ENCODE results near the gene SUN1. TPM values are rescaled to one million over a fixed set of nuclear protein-coding genes. Genes with fewer than 3 reads are reported as not detected.

SUN1 gene
- total RNA-seq, 2 experiments from 2014 or later = 83.4 to 105 TPM

GRCh38 chr7:890868-891267, 58.6 kb downstream of the SUN1 start:
- H3K4me3 ChIP-seq (ENCODE audit: low read depth, low read length, poor library complexity, severe bottlenecking) = no peak overlapping the region

DNA sequence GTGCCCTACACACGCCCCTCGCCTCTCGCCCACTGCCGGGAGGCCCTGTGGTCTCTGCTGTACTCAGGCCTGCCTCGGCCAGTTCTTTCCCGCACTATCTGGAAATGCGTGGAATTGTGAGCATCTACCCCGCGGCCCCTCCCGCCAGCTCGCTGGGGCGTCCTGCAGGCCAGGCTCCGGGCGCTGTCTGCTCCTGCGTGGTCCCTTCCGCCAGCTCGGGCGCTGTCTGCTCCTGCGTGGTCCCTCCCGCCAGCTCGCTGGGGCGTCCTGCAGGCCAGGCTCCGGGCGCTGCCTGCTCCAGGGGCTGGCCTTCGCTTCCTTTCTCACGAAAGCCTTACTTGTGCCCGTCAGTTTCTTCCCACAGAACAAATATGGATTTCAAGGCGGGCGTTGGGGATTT, 59.0 kb downstream of the SUN1 start:
- intact Hi-C loops (cut with micrococcal nuclease; ENCODE audit: unreplicated experiment) = no loop called here
- Histone ChIP-seq H2AFZ (ENCODE audit: low read length) (no peak overlapping the region), H3K4me1 (ENCODE audit: insufficient read depth, low read length, poor library complexity, severe bottlenecking) (no peaks in the 10 kb centered on the region), H3K9me2 (ENCODE audit: insufficient read depth, low read length) (no peaks in the 10 kb centered on the region), H3K4me2 (ENCODE audit: low read length) (no peak overlapping the region), H3K79me2 (ENCODE audit: insufficient read depth, low read depth, low read length) (no peaks in the 10 kb centered on the region), H3K9me3 (ENCODE audit: low read length) (no peaks in the 10 kb centered on the region), H4K20me1 (ENCODE audit: insufficient read depth, low read length) (no peaks in the 10 kb centered on the region), H3K4me3 (ENCODE audit: low read depth, low read length, poor library complexity, severe bottlenecking) (no peak overlapping the region), H3K36me3 (ENCODE audit: insufficient read depth, low read length) (peaks cover 94% of the 10 kb centered on the region), H3K27ac (ENCODE audit: low read depth, low read length, poor library complexity, severe bottlenecking) (no peak overlapping the region)
- CTCF ChIA-PET (ENCODE audit: unreplicated experiment) = no interaction called here
- POLR2A ChIA-PET = no interaction called here
- no peak for DNase-seq (ENCODE audit: low spot score)
- no TSS peak for BruUV-seq (replicated peaks)
- TF ChIP-seq, protein P1, sequence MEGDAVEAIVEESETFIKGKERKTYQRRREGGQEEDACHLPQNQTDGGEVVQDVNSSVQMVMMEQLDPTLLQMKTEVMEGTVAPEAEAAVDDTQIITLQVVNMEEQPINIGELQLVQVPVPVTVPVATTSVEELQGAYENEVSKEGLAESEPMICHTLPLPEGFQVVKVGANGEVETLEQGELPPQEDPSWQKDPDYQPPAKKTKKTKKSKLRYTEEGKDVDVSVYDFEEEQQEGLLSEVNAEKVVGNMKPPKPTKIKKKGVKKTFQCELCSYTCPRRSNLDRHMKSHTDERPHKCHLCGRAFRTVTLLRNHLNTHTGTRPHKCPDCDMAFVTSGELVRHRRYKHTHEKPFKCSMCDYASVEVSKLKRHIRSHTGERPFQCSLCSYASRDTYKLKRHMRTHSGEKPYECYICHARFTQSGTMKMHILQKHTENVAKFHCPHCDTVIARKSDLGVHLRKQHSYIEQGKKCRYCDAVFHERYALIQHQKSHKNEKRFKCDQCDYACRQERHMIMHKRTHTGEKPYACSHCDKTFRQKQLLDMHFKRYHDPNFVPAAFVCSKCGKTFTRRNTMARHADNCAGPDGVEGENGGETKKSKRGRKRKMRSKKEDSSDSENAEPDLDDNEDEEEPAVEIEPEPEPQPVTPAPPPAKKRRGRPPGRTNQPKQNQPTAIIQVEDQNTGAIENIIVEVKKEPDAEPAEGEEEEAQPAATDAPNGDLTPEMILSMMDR (conservative IDR thresholded peaks at IDR 0.05; ENCODE audit: low read length) = no peak
- TF ChIP-seq EZH2phosphoT487 (IDR thresholded peaks at IDR 0.05; ENCODE audit: borderline replicate concordance, low read depth, low read length) = no peak

More at GRCh38 chr7:890868-891267, 58.6 kb downstream of the SUN1 start:
- no TSS peak for BruUV-seq (replicated peaks)
- no peaks in the 10 kb centered on the region for H4K20me1 ChIP-seq (ENCODE audit: insufficient read depth, low read length)
- H3K9me2 ChIP-seq (ENCODE audit: insufficient read depth, low read length) = no peaks in the 10 kb centered on the region
- intact Hi-C loops (cut with micrococcal nuclease; ENCODE audit: unreplicated experiment) = no loop called here
- no peak overlapping the region for H3K4me2 ChIP-seq (ENCODE audit: low read length)
- H3K4me1 ChIP-seq (ENCODE audit: insufficient read depth, low read length, poor library complexity, severe bottlenecking) = no peaks in the 10 kb centered on the region
- DNase-seq (ENCODE audit: low spot score) = no peak
- ChIA-PET POLR2A (no interaction called here), CTCF (ENCODE audit: unreplicated experiment) (no interaction called here)
- H2AFZ ChIP-seq (ENCODE audit: low read length) = no peak overlapping the region
- no peaks in the 10 kb centered on the region for H3K79me2 ChIP-seq (ENCODE audit: insufficient read depth, low read depth, low read length)
- no peaks in the 10 kb centered on the region for H3K9me3 ChIP-seq (ENCODE audit: low read length)
- no peak for TF ChIP-seq EZH2phosphoT487 (IDR thresholded peaks at IDR 0.05; ENCODE audit: borderline replicate concordance, low read depth, low read length)
- TF ChIP-seq, protein P1 (conservative IDR thresholded peaks at IDR 0.05; ENCODE audit: low read length) = no peak
- no peak overlapping the region for H3K27ac ChIP-seq (ENCODE audit: low read depth, low read length, poor library complexity, severe bottlenecking)
- H3K36me3 ChIP-seq (ENCODE audit: insufficient read depth, low read length) = peaks cover 91% of the 10 kb centered on the region

- Histone ChIP-seq H3K79me2 (ENCODE audit: insufficient read depth, low read depth, low read length) (no peaks in the 10 kb centered on the region), H3K36me3 (ENCODE audit: insufficient read depth, low read length) (peaks cover 91% of the 10 kb centered on the region), H3K4me3 (ENCODE audit: low read depth, low read length, poor library complexity, severe bottlenecking) (no peak overlapping the region), H3K27ac (ENCODE audit: low read depth, low read length, poor library complexity, severe bottlenecking) (no peak overlapping the region), H4K20me1 (ENCODE audit: insufficient read depth, low read length) (no peaks in the 10 kb centered on the region), H3K9me2 (ENCODE audit: insufficient read depth, low read length) (no peaks in the 10 kb centered on the region), H3K4me1 (ENCODE audit: insufficient read depth, low read length, poor library complexity, severe bottlenecking) (no peaks in the 10 kb centered on the region), H2AFZ (ENCODE audit: low read length) (no peak overlapping the region), H3K4me2 (ENCODE audit: low read length) (no peak overlapping the region), H3K9me3 (ENCODE audit: low read length) (no peaks in the 10 kb centered on the region)
- ChIA-PET CTCF (ENCODE audit: unreplicated experiment) (no interaction called here), POLR2A (interaction anchor here (0.6 kb wide), 1 partner anchor 33 kb away, joined by 3 read pairs; no protein-coding TSS in a partner anchor)
- intact Hi-C loops (cut with micrococcal nuclease; ENCODE audit: unreplicated experiment) = no loop called here
- DNase-seq (ENCODE audit: low spot score) = no peak
- no peak for TF ChIP-seq EZH2phosphoT487 (IDR thresholded peaks at IDR 0.05; ENCODE audit: borderline replicate concordance, low read depth, low read length)
- TF ChIP-seq, protein P1 (conservative IDR thresholded peaks at IDR 0.05; ENCODE audit: low read length) = no peak
- no TSS peak for BruUV-seq (replicated peaks)
Observed at GRCh38 chr7:891805-892204, 59.5 kb downstream of the SUN1 start.
